ENCODE data around the gene TSPAN15.

GRCh38 chr10:69505636-69506318, 54.5 kb downstream of the TSPAN15 start:
- TF ChIP-seq CTCF (IDR thresholded peaks at IDR 0.05; ENCODE audit: low read depth, low read length, poor library complexity, severe bottlenecking) (no peak), EZH2phosphoT487 (IDR thresholded peaks at IDR 0.05; ENCODE audit: borderline replicate concordance, low read length) (no peak)

Data from DOHH2 (cell line).